ENCODE measurements around the gene SPRED3. TPM values are rescaled to one million over a fixed set of nuclear protein-coding genes. Genes with fewer than 3 reads are reported as not detected.
A peak's percentile ranks its signal among the peaks of the same experiment; 100 is the strongest.
"Not testable (repeated sequence)": the region's sequence is repeated elsewhere in the genome, so short reads cannot be mapped to it uniquely, and the experiment has no call there.

Gene SPRED3
- total RNA-seq, result 1.6 TPM
- long read RNA-seq, result 0 reads

GRCh38 chr19:38388349-38389100, at the start of gene SPRED3:
SPRED3 (plus strand) TSS chr19:38388697; CDS start chr19:38390303, 1,606 bp downstream.
- intact Hi-C loops (cut with DNase I), result no loop called here
- H3K27ac ChIP-seq, result no peak within 1 kb of the TSS
- DNase-seq (no peak), ATAC-seq (no peak)
- peaks cover 25% of the 10 kb centered on the region for H3K4me1 ChIP-seq
- no peaks in the 10 kb centered on the region for H3K9me3 ChIP-seq
- no peak for TF ChIP-seq CTCF (IDR thresholded peaks at IDR 0.05)
- peaks cover 6% of the 10 kb centered on the region for H3K36me3 ChIP-seq
- H3K4me3 ChIP-seq, result peak within 1 kb of the TSS; percentile 60
- no peaks in the 10 kb centered on the region for H3K27me3 ChIP-seq

- DNase-seq; H3K4me3 ChIP-seq; H3K27ac ChIP-seq; H3K36me3 ChIP-seq; intact Hi-C loops (cut with DNase I); H3K9me3 ChIP-seq; ATAC-seq; H3K27me3 ChIP-seq: not testable (repeated sequence)
- H3K4me1 ChIP-seq, result peaks cover 17% of the 10 kb centered on the region
Observed at GRCh38 chr19:38339011-38339410, 49.5 kb upstream of the SPRED3 start.

GRCh38 chr19:38340927-38341326, 47.6 kb upstream of the SPRED3 start:
- no peak for TF ChIP-seq CTCF (IDR thresholded peaks at IDR 0.05)
- Histone ChIP-seq H3K27ac (no peak overlapping the region), H3K27me3 (no peaks in the 10 kb centered on the region), H3K4me1 (peaks cover 13% of the 10 kb centered on the region), H3K9me3 (no peaks in the 10 kb centered on the region), H3K4me3 (no peak overlapping the region), H3K36me3 (no peaks in the 10 kb centered on the region)
- no peak for ATAC-seq
- intact Hi-C loops (cut with DNase I), result no loop called here
- DNase-seq, result no peak

- intact Hi-C loops (cut with DNase I), result no loop called here
- ATAC-seq, result no peak
Observed at GRCh38 chr19:38346837-38347236, 41.7 kb upstream of the SPRED3 start.

GRCh38 chr19:38350883-38351282, 37.6 kb upstream of the SPRED3 start:
- intact Hi-C loops (cut with DNase I), result no loop called here
- DNase-seq (no peak), ATAC-seq (no peak)
- H3K27ac ChIP-seq, result no peak overlapping the region
- H3K9me3 ChIP-seq, result no peaks in the 10 kb centered on the region
- H3K4me3 ChIP-seq, result no peak overlapping the region
- no peaks in the 10 kb centered on the region for H3K4me1 ChIP-seq
- H3K36me3 ChIP-seq, result no peaks in the 10 kb centered on the region
- H3K27me3 ChIP-seq, result peaks cover 4% of the 10 kb centered on the region
- no peak for TF ChIP-seq CTCF (IDR thresholded peaks at IDR 0.05)

More at GRCh38 chr19:38346837-38347236, 41.7 kb upstream of the SPRED3 start:
- H3K36me3 ChIP-seq, result no peaks in the 10 kb centered on the region
- no peaks in the 10 kb centered on the region for H3K27me3 ChIP-seq
- H3K9me3 ChIP-seq, result no peaks in the 10 kb centered on the region
- no peak for DNase-seq
- no peak overlapping the region for H3K27ac ChIP-seq
- TF ChIP-seq CTCF (IDR thresholded peaks at IDR 0.05), result no peak
- no peaks in the 10 kb centered on the region for H3K4me1 ChIP-seq
- no peak overlapping the region for H3K4me3 ChIP-seq

GRCh38 chr19:38351865-38352395, 36.6 kb upstream of the SPRED3 start:
- H3K36me3 ChIP-seq, result no peaks in the 10 kb centered on the region
- no peak overlapping the region for H3K4me3 ChIP-seq
- TF ChIP-seq CTCF (IDR thresholded peaks at IDR 0.05), result no peak
- H3K27ac ChIP-seq, result no peak overlapping the region
- DNase-seq (no peak), ATAC-seq (peak; percentile 37)
- no peaks in the 10 kb centered on the region for H3K4me1 ChIP-seq
- peaks cover 4% of the 10 kb centered on the region for H3K27me3 ChIP-seq
- H3K9me3 ChIP-seq, result no peaks in the 10 kb centered on the region
- intact Hi-C loops (cut with DNase I), result no loop called here

Data from upper lobe of right lung (tissue), 1 donor.